H9 (cell line): ENCODE measurements around the gene LMLN. TPM values are rescaled to one million over a fixed set of nuclear protein-coding genes. Genes with fewer than 3 reads are reported as not detected.
"Not testable (repeated sequence)": the region's sequence is repeated elsewhere in the genome, so short reads cannot be mapped to it uniquely, and the experiment has no call there.

Experiments
- DNase-seq: peaks from one replicate; pipeline ENCODE4 v3.0.0-alpha.2; 2017
- H2AFZ ChIP-seq: one replicate; pipeline ENCODE4 v1.6.1; 2013; ENCODE audit warnings: mild to moderate bottlenecking, low read length, control low read depth, moderate library complexity
- H2AK5ac ChIP-seq: 2 replicates; pipeline ENCODE4 v1.6.1; 2013; ENCODE audit warnings: low read length, control low read depth, mixed read lengths; ENCODE audit not compliant: insufficient read length
- H2BK120ac ChIP-seq: one replicate; pipeline ENCODE4 v1.6.1; 2013; ENCODE audit warnings: low read depth, mild to moderate bottlenecking, low read length, control low read depth, inconsistent platforms; ENCODE audit not compliant: poor library complexity, severe bottlenecking
- H2BK12ac ChIP-seq: 2 replicates; pipeline ENCODE4 v1.6.1; 2013; ENCODE audit warnings: low read length, control low read depth, mixed read lengths, low read depth; ENCODE audit not compliant: insufficient read length
- H2BK15ac ChIP-seq: 2 replicates; pipeline ENCODE4 v1.6.1; 2013; ENCODE audit warnings: low read depth, low read length, control low read depth
- H2BK20ac ChIP-seq: one replicate; pipeline ENCODE4 v1.6.1; 2013; ENCODE audit warnings: low read depth, mild to moderate bottlenecking, low read length, control low read depth, inconsistent platforms; ENCODE audit not compliant: poor library complexity, severe bottlenecking
- H2BK5ac ChIP-seq: 2 replicates; pipeline ENCODE4 v1.6.1; 2013; ENCODE audit warnings: low read length, control low read depth, mixed read lengths; ENCODE audit not compliant: insufficient read length
- H3K14ac ChIP-seq: 2 replicates; pipeline ENCODE4 v1.6.1; 2013; ENCODE audit warnings: low read length, control low read depth; ENCODE audit not compliant: insufficient read depth
- H3K18ac ChIP-seq: 2 replicates; pipeline ENCODE4 v1.6.1; 2013; ENCODE audit warnings: low read depth, mild to moderate bottlenecking, mixed read lengths, low read length, control low read depth; ENCODE audit not compliant: insufficient read length
- H3K23ac ChIP-seq: 2 replicates; pipeline ENCODE4 v1.6.1; 2013; ENCODE audit warnings: low read length, control low read depth, mixed read lengths, low read depth; ENCODE audit not compliant: insufficient read length
- H3K23me2 ChIP-seq: 2 replicates; pipeline ENCODE4 v1.6.1; 2013; ENCODE audit warnings: low read depth, mild to moderate bottlenecking, mixed read lengths, low read length, control low read depth; ENCODE audit not compliant: insufficient read length, poor library complexity, severe bottlenecking
- H3K27ac ChIP-seq: 2 replicates; pipeline ENCODE4 v1.5.1; 2013; ENCODE audit warnings: low read length, control low read depth, mixed read lengths, low read depth; ENCODE audit not compliant: insufficient read length
- H3K27me3 ChIP-seq: 2 replicates; pipeline ENCODE4 v1.6.1; 2013; ENCODE audit warnings: low read length, control low read depth, inconsistent platforms; ENCODE audit not compliant: insufficient read depth
- H3K4ac ChIP-seq: 2 replicates; pipeline ENCODE4 v1.6.1; 2013; ENCODE audit warnings: low read depth, mild to moderate bottlenecking, control low read depth, inconsistent platforms, low read length, moderate library complexity
- H3K4me1 ChIP-seq: 2 replicates; pipeline ENCODE4 v1.6.1; 2013; ENCODE audit warnings: low read length, control low read depth, inconsistent platforms; ENCODE audit not compliant: insufficient read depth
- H3K4me2 ChIP-seq: 2 replicates; pipeline ENCODE4 v1.6.1; 2013; ENCODE audit warnings: low read length, control low read depth, mixed read lengths; ENCODE audit not compliant: insufficient read length, insufficient read depth
- H3K56ac ChIP-seq: 2 replicates; pipeline ENCODE4 v1.6.1; 2013; ENCODE audit warnings: low read depth, mild to moderate bottlenecking, mixed read lengths, low read length, control low read depth; ENCODE audit not compliant: insufficient read length
- H3K79me1 ChIP-seq: 2 replicates; pipeline ENCODE4 v1.6.1; 2013; ENCODE audit warnings: low read depth, mild to moderate bottlenecking, moderate library complexity, low read length, control low read depth, inconsistent platforms; ENCODE audit not compliant: insufficient read depth, poor library complexity, severe bottlenecking
- H3K79me2 ChIP-seq: 2 replicates; pipeline ENCODE4 v1.6.1; 2013; ENCODE audit warnings: low read length, control low read depth, inconsistent platforms; ENCODE audit not compliant: insufficient read depth
- H3K9ac ChIP-seq: 2 replicates; pipeline ENCODE4 v1.6.1; 2013; ENCODE audit warnings: low read length, control low read depth, mixed read lengths; ENCODE audit not compliant: insufficient read length; ENCODE audit errors: extremely low read depth
- H3K9me3 ChIP-seq: one replicate; pipeline ENCODE4 v1.6.1; 2013; ENCODE audit warnings: low read depth, low read length, inconsistent platforms; ENCODE audit not compliant: control insufficient read depth
- H3T11ph ChIP-seq: one replicate; pipeline ENCODE4 v1.6.1; 2013; ENCODE audit warnings: mild to moderate bottlenecking, low read length, control low read depth, inconsistent platforms
- H4K20me1 ChIP-seq: one replicate; pipeline ENCODE4 v1.6.1; 2013; ENCODE audit not compliant: control insufficient read depth, insufficient read length, insufficient read depth
- H4K5ac ChIP-seq: 2 replicates; pipeline ENCODE4 v1.6.1; 2013; ENCODE audit warnings: low read depth, mild to moderate bottlenecking, mixed read lengths, low read length, control low read depth; ENCODE audit not compliant: insufficient read length
- H4K8ac ChIP-seq: replicated peaks from 2 replicates; pipeline ENCODE4 v1.6.1; 2013; ENCODE audit warnings: low read length, control low read depth, mixed read lengths, low read depth; ENCODE audit not compliant: insufficient read length
- H4K91ac ChIP-seq: 2 replicates; pipeline ENCODE4 v1.6.1; 2013; ENCODE audit warnings: low read depth, mild to moderate bottlenecking, moderate library complexity, mixed read lengths, low read length, control low read depth; ENCODE audit not compliant: insufficient read length
- H3K27ac Mint-ChIP-seq, 3 experiments: 2 replicates in 2 of 3; 3 replicates in 1 of 3; pipeline ENCODE4 v1.8.0; 2020 to 2021; ENCODE audit warnings: mixed read lengths in 3 of 3, mild to moderate bottlenecking in 1 of 3, moderate library complexity in 1 of 3
- H3K27me3 Mint-ChIP-seq: 2 replicates; pipeline ENCODE4 v1.8.0; 2021; ENCODE audit warnings: low read depth, mild to moderate bottlenecking, moderate library complexity, mixed read lengths
- H3K36me3 Mint-ChIP-seq, 3 experiments: 2 replicates in 2 of 3; 3 replicates in 1 of 3; pipeline ENCODE4 v1.8.0; 2020 to 2021; ENCODE audit warnings: low read depth in 3 of 3, mixed read lengths in 3 of 3; ENCODE audit not compliant: insufficient read depth in 1 of 3
- H3K4me1 Mint-ChIP-seq, 2 experiments: 2 replicates each; pipeline ENCODE4 v1.8.0; 2020; ENCODE audit warnings: mixed read lengths in 2 of 2
- H3K4me3 Mint-ChIP-seq, 2 experiments: 2 replicates in 1 of 2; 3 replicates in 1 of 2; pipeline ENCODE4 v1.8.0; 2020 to 2021; ENCODE audit warnings: mild to moderate bottlenecking in 2 of 2, mixed read lengths in 2 of 2, moderate library complexity in 1 of 2
- H3K9me3 Mint-ChIP-seq, 2 experiments: 2 replicates in 1 of 2; 3 replicates in 1 of 2; pipeline ENCODE4 v1.8.0; 2020; ENCODE audit warnings: mild to moderate bottlenecking in 2 of 2, mixed read lengths in 2 of 2, moderate library complexity in 1 of 2
- WGBS: extraction: QIAGEN DNeasy Blood & Tissue Kit; methylation state at CpG from one replicate; pipeline ENCODE4 v1.1.7; 2013; ENCODE audit warnings: missing lambda C conversion rate, low lambda C conversion rate, mixed read lengths; ENCODE audit not compliant: insufficient read length; ENCODE audit errors: extremely low coverage; 5-methylcytosine and 5-hydroxymethylcytosine counted together
- total RNA-seq: library from RNA; stranded (reverse); gene quantifications from 2 replicates; pipeline ENCODE4 v1.2.1, GENCODE V29; 2021
- TF ChIP-seq, protein P1 (sequence below): fragments of 200-600 bp; sonication (generic); conservative IDR thresholded peaks from 3 replicates; pipeline ENCODE4 v1.8.0; 2021; ENCODE audit warnings: antibody characterized with exemption, mild to moderate bottlenecking

LMLN gene
- total RNA-seq, 1 experiment from 2014 or later = 3.8 TPM

DNA sequence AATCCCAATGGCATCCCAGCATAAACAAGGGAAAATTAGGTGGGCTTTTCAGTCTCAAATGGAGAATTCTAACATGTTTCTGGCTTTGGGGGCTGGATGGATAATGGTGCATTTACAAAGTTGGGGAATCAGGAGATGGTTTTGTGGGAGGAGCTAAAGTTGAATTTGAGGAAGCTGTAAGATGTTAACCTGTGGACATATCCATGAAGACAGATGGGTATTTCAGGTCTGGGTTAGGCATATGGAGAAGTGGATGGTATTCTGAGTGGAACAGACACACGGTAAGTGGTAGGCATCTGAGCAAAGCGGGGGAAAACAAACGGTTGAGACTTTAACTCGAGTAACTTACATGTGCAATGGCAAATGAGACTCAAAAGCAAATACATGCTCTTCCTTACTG is 1.7 kb upstream of the LMLN start:
- peaks cover 17 to 36% (median 33%) of the 10 kb centered on the region in 3 experiments for H3K36me3 Mint-ChIP-seq
- Histone ChIP-seq H3K4me2 (no peak overlapping the region), H3K9ac (no peak overlapping the region), H4K5ac (no peak overlapping the region), H2BK12ac (no peak overlapping the region), H3T11ph (no peak overlapping the region), H2AK5ac (no peak overlapping the region), H3K14ac (no peak overlapping the region), H2BK5ac (no peak overlapping the region), H2BK120ac (no peak overlapping the region), H3K18ac (no peak overlapping the region), H3K23ac (no peak overlapping the region), H3K4ac (no peak overlapping the region), H3K9me3 (no peaks in the 10 kb centered on the region), H3K79me1 (no peaks in the 10 kb centered on the region), H3K4me1 (peaks cover 2% of the 10 kb centered on the region; the same call in 1 of the 2 replicates), H3K56ac (no peak overlapping the region), H4K8ac (no peak overlapping the region), H3K27me3 (no peaks in the 10 kb centered on the region), H2BK20ac (no peak overlapping the region), H2BK15ac (no peak overlapping the region), H3K23me2 (peaks cover 7% of the 10 kb centered on the region), H4K20me1 (no peaks in the 10 kb centered on the region), H3K79me2 (no peaks in the 10 kb centered on the region), H4K91ac (no peak overlapping the region), H3K27ac (no peak overlapping the region), H2AFZ (no peak overlapping the region)
- peaks cover 13% of the 10 kb centered on the region for H3K27me3 Mint-ChIP-seq
- H3K4me3 Mint-ChIP-seq = no peak overlapping the region; a peak in 1 of 5 replicates
- no peak for DNase-seq
- no peaks in the 10 kb centered on the region for H3K9me3 Mint-ChIP-seq
- WGBS = no CpG with 5 or more reads among the region's 4 CpGs
- TF ChIP-seq, protein P1, sequence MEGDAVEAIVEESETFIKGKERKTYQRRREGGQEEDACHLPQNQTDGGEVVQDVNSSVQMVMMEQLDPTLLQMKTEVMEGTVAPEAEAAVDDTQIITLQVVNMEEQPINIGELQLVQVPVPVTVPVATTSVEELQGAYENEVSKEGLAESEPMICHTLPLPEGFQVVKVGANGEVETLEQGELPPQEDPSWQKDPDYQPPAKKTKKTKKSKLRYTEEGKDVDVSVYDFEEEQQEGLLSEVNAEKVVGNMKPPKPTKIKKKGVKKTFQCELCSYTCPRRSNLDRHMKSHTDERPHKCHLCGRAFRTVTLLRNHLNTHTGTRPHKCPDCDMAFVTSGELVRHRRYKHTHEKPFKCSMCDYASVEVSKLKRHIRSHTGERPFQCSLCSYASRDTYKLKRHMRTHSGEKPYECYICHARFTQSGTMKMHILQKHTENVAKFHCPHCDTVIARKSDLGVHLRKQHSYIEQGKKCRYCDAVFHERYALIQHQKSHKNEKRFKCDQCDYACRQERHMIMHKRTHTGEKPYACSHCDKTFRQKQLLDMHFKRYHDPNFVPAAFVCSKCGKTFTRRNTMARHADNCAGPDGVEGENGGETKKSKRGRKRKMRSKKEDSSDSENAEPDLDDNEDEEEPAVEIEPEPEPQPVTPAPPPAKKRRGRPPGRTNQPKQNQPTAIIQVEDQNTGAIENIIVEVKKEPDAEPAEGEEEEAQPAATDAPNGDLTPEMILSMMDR = no peak
- H3K4me1 Mint-ChIP-seq = peaks cover 26 to 35% of the 10 kb centered on the region in 2 experiments
- H3K27ac Mint-ChIP-seq = 0 out of 7 replicates have a peak overlapping the region, but pooled peaks of 1 of the 3 experiments have one; percentile 55

DNA sequence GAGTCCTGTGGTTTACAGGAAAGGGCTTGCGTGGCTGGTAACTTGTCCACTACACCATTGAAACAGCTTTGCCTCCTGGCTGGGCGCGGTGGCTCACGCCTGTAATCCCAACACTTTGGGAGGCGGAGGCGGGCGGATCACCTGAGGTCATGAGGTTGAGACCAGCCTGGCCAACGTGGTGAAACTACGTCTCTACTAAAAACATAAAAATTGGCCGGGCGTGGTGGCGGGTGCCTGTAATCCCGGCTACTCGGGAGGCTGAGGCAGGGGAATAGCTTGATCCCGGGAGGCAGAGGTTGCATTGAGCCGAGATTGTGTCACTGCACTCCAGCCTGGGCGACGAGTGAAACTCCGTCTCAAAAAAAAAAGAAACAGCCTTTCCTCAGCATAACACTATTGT is 1.2 kb upstream of the LMLN start:
- not testable (repeated sequence) for H3K79me1 ChIP-seq, H4K91ac ChIP-seq, H2BK20ac ChIP-seq, H3K18ac ChIP-seq, H2AK5ac ChIP-seq, H4K8ac ChIP-seq, H3K23ac ChIP-seq, H3K9me3 Mint-ChIP-seq, H3K23me2 ChIP-seq, H2BK120ac ChIP-seq, H3K79me2 ChIP-seq, H3K4ac ChIP-seq, H3K27me3 ChIP-seq, H4K5ac ChIP-seq, H3K9ac ChIP-seq, H3K56ac ChIP-seq, H2BK15ac ChIP-seq, H3K4me1 ChIP-seq, H2AFZ ChIP-seq, H3K27ac ChIP-seq, H2BK12ac ChIP-seq, H2BK5ac ChIP-seq, H4K20me1 ChIP-seq, H3K27ac Mint-ChIP-seq, H3K9me3 ChIP-seq, DNase-seq, H3T11ph ChIP-seq, H3K14ac ChIP-seq
- Mint-ChIP-seq H3K36me3 (peaks cover 12 to 31% (median 28%) of the 10 kb centered on the region in 3 experiments; a peak in 6 of 7 replicates), H3K4me1 (peaks cover 21 to 30% of the 10 kb centered on the region in 2 experiments), H3K27me3 (peaks cover 13% of the 10 kb centered on the region), H3K4me3 (peak overlapping the region in 1 of 2 experiments; percentile 91; a peak in 2 of 5 replicates)
- no CpG with 5 or more reads among the region's 19 CpGs for WGBS
- H3K4me2 ChIP-seq = peak overlapping the region; percentile 95
